ENCODE data around the gene STK17B. TPM values are rescaled to one million over a fixed set of nuclear protein-coding genes. Genes with fewer than 3 reads are reported as not detected.

Gene STK17B
- total RNA-seq, 2 experiments from 2014 or later, result 175 to 176 TPM

DNA sequence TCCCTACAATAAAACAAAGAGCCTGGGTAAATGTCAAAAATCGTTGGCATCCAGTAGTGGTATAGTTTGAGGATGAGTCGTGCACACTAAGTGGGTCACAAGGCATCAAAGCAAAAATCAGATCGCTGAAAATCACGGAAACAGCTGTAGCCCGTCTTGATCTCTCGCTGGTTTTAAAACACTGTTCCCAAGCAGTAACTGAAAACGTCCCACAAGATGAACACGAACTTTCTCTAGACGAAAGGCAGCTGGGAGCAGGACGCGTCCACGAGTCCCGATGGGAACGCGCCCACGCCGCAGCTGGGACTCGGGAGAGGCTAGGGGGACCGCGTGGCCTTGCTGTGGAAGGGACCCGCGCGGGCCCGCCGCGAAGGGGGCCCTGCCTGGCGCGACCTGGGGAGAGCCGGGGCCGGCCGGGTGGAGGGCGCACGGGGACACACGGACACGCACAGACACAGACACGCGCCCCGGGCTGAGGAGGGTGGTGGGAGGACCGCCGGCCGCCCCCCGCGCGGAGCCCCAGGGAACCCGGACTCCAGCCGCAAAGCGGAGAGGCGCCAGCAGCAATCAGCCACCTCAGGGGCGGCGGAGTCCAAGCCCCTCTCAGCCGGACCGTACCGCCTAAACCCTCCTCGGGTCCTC is 651 bp downstream of the STK17B start:
- POLR2A ChIA-PET, result interaction anchor here (0.7 to 4.5 kb wide), 20 partner anchors 10 to 105 kb away, joined by 3 to 67 read pairs (median 4); no protein-coding TSS in a partner anchor
- Mint-ChIP-seq H3K36me3 (peaks cover 42% of the 10 kb centered on the region), H3K27me3 (no peaks in the 10 kb centered on the region), H3K4me1 (ENCODE audit: low read depth) (peaks cover 39% of the 10 kb centered on the region), H3K9me3 (no peaks in the 10 kb centered on the region), H3K4me3 (peak overlapping the region; percentile 93), H3K27ac (peak overlapping the region; percentile 96)
- CTCF ChIA-PET, result interaction anchor here (1.0 to 2.9 kb wide), 5 partner anchors 12 to 105 kb away, joined by 3 to 13 read pairs (median 4); no protein-coding TSS in a partner anchor
- intact Hi-C loops (cut with micrococcal nuclease), result loop anchor here (1.0 to 10.0 kb wide), 6 partner anchors 10 to 1284 kb away; partner anchors contain the start of genes COQ10B, PGAP1 and SLC39A10
- peak; percentile 56 for DNase-seq

DNA sequence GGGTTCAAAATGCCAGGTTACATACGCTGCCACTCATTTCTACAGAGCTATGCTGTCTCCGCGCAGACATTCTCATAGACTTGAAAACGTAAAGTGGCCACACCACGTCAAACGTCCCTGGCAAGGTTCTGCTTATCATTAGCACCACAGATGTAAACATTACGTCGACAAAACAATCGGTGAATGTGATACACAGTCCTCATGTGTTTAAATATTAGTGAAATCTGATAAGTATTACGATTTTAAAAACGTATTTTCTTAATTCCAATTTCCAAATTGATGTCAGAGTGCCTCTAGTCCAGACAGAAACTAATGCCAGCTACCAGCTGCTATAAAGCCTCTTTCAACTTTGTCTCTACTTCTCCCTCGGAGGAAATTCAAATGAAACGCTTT is 1.2 kb downstream of the STK17B start:
- peak; percentile 74 for DNase-seq
- intact Hi-C loops (cut with micrococcal nuclease), result loop anchor here (1.0 to 10.0 kb wide), 6 partner anchors 10 to 1285 kb away; partner anchors contain the start of genes COQ10B, PGAP1 and SLC39A10
- POLR2A ChIA-PET, result interaction anchor here (1.0 to 4.5 kb wide), 16 partner anchors 8 to 106 kb away, joined by 3 to 67 read pairs (median 7); no protein-coding TSS in a partner anchor
- Mint-ChIP-seq H3K36me3 (peaks cover 46% of the 10 kb centered on the region), H3K9me3 (no peaks in the 10 kb centered on the region), H3K27ac (peak overlapping the region; percentile 96), H3K27me3 (no peaks in the 10 kb centered on the region), H3K4me3 (peak overlapping the region; percentile 93), H3K4me1 (ENCODE audit: low read depth) (peaks cover 42% of the 10 kb centered on the region)
- CTCF ChIA-PET, result interaction anchor here (1.0 to 2.9 kb wide), 3 partner anchors 26 to 106 kb away, joined by 3 to 13 read pairs (median 7); no protein-coding TSS in a partner anchor

DNA sequence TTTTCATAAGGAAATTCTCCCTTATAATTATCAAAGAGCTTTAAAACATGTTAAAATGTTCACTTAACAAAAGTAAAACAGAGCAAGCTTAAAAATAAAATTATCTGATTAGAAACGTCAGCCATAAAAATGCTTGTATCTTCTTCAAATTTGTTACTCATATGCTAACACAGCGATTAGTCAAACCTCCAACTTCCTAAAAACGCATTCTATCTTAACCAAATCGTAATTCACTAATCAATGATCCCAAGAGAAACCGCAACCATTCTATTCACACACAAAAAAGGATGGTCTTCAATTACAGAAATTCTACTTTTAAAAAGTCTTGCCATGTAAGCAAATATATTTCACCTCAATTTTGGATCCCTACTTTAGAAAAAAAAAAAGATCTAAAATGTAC is 1.9 kb downstream of the STK17B start:
- intact Hi-C loops (cut with micrococcal nuclease), result loop anchor here (5.0 to 10.0 kb wide), 4 partner anchors 37 to 1333 kb away; partner anchors contain the start of gene HSPE1
- DNase-seq, result no peak
- H3K4me1 Mint-ChIP-seq (ENCODE audit: low read depth), result peaks cover 45% of the 10 kb centered on the region

DNA sequence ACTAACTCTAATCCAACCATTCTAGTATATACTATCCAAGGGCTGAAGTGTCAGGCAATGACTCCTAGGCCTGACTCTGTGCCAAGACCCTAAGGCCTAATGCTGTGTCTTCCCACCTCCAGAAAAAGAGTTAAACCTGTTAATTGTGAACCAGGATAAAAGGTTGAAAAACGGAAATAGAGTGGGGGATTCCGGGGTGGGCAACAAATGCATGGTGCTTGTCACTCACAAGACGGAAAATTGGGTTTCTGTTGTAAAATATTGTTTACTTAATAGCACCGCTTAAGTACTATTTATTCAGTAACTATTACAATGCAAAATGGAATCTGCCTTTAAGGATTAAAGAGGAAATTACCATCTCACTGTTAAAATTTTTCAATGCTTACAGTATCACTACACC is 3.2 kb downstream of the STK17B start:
- POLR2A ChIA-PET, result interaction anchor here (0.6 to 6.3 kb wide), 6 partner anchors 10 to 107 kb away, joined by 3 to 49 read pairs (median 12); no protein-coding TSS in a partner anchor

More for the DNA sequence above, 1.9 kb downstream of the STK17B start:
- CTCF ChIA-PET, result interaction anchor here (0.8 to 2.9 kb wide), 4 partner anchors 26 to 107 kb away, joined by 3 to 13 read pairs (median 6); no protein-coding TSS in a partner anchor
- H3K9me3 Mint-ChIP-seq, result no peaks in the 10 kb centered on the region
- H3K4me3 Mint-ChIP-seq, result peak overlapping the region; percentile 93
- POLR2A ChIA-PET, result interaction anchor here (0.6 to 4.5 kb wide), 13 partner anchors 9 to 1347 kb away, joined by 3 to 67 read pairs (median 5); no protein-coding TSS in a partner anchor
- H3K27me3 Mint-ChIP-seq, result no peaks in the 10 kb centered on the region
- peak overlapping the region; percentile 96 for H3K27ac Mint-ChIP-seq
- peaks cover 52% of the 10 kb centered on the region for H3K36me3 Mint-ChIP-seq

DNA sequence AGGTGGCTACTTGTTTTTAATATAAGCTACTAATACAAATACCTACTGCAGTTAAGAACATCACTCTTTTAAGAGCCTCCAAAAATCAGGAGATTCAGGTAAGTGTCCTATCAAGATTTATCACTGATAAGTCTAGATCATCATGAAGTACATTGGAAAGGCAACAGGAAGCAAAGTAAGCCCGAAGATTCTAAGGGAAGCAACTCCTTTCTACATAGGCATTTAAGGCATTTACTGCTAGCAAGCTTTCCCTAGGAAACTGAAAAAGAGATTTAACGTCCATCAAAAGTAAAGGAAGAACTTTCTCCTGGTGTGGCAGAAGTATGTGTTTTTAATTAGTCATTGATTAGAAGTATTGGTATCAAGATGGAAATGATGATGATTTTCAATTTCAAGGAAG is 3.7 kb downstream of the STK17B start:
- intact Hi-C loops (cut with micrococcal nuclease), result loop anchor here (5.0 to 10.0 kb wide), 4 partner anchors 35 to 1335 kb away; partner anchors contain the start of gene HSPE1
- CTCF ChIA-PET, result interaction anchor here (1.3 to 6.1 kb wide), 4 partner anchors 9 to 109 kb away, joined by 5 to 50 read pairs (median 8); partner anchors contain the start of gene DNAH7
- Mint-ChIP-seq H3K27ac (peak overlapping the region; percentile 96), H3K36me3 (peaks cover 66% of the 10 kb centered on the region), H3K4me3 (peak overlapping the region; percentile 93), H3K9me3 (no peaks in the 10 kb centered on the region), H3K4me1 (ENCODE audit: low read depth) (peaks cover 38% of the 10 kb centered on the region), H3K27me3 (no peaks in the 10 kb centered on the region)
- DNase-seq, result no peak
- POLR2A ChIA-PET, result interaction anchor here (0.6 to 6.3 kb wide), 6 partner anchors 10 to 107 kb away, joined by 3 to 49 read pairs (median 12); no protein-coding TSS in a partner anchor

More for the DNA sequence above, 3.2 kb downstream of the STK17B start:
- intact Hi-C loops (cut with micrococcal nuclease), result loop anchor here (5.0 to 10.0 kb wide), 4 partner anchors 36 to 1334 kb away; partner anchors contain the start of gene HSPE1
- CTCF ChIA-PET, result interaction anchor here (2.4 to 6.1 kb wide), 2 partner anchors 8 to 108 kb away, joined by 9 to 50 read pairs; no protein-coding TSS in a partner anchor
- Mint-ChIP-seq H3K36me3 (peaks cover 61% of the 10 kb centered on the region), H3K27ac (peak overlapping the region; percentile 96), H3K4me1 (ENCODE audit: low read depth) (peaks cover 39% of the 10 kb centered on the region), H3K9me3 (no peaks in the 10 kb centered on the region), H3K27me3 (no peaks in the 10 kb centered on the region), H3K4me3 (peak overlapping the region; percentile 93)
- DNase-seq, result no peak

DNA sequence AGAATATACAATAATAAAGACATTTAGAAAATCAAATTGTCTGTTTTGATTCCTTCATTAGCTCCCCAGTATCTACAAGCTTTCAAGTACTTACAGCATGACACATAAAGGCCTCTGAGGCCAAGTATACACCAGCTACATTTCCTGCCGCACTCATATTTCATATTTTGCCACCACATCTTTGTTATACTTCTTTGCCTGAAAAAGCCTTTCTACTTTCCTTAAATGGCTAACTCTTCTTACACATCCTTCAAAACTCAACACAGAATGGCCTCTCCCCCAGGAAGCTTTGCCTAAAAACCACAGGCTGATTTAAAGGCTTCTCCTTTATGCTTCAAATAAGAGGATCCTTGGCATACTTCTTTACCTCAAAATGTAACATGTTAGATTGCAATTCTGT is 4.5 kb downstream of the STK17B start:
- no peak for DNase-seq
- Mint-ChIP-seq H3K4me3 (peak overlapping the region; percentile 93), H3K4me1 (ENCODE audit: low read depth) (peaks cover 42% of the 10 kb centered on the region), H3K9me3 (no peaks in the 10 kb centered on the region), H3K27ac (peak overlapping the region; percentile 96), H3K27me3 (no peaks in the 10 kb centered on the region), H3K36me3 (peaks cover 73% of the 10 kb centered on the region)
- ChIA-PET POLR2A (interaction anchor here (1.0 to 6.3 kb wide), 11 partner anchors 9 to 109 kb away, joined by 3 to 49 read pairs (median 8); no protein-coding TSS in a partner anchor), CTCF (interaction anchor here (0.6 to 6.1 kb wide), 10 partner anchors 8 to 302 kb away, joined by 3 to 50 read pairs (median 6); partner anchors contain the start of gene DNAH7)
- intact Hi-C loops (cut with micrococcal nuclease), result loop anchor here (5.0 to 10.0 kb wide), 4 partner anchors 35 to 1335 kb away; partner anchors contain the start of gene HSPE1

DNA sequence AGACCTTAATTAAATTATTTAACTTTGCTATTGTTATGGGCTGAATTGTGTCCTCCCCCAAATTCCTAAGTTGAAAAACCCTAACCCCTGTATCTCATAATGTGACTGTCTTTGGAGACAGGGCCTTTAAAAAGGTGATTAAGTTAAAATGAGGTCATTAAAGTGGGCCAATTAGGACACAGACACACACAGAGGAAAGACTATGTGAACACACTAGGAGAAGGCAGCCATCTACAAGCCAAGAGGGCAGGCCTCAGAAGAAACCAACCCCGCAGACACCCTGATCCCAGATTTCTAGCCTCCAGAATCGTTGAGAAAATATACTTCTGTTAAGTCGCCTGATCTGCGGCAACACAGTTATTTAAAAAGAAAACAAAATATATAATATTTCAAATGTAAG is 6.4 kb downstream of the STK17B start:
- no peak for DNase-seq
- Mint-ChIP-seq H3K9me3 (no peaks in the 10 kb centered on the region), H3K36me3 (peaks cover 80% of the 10 kb centered on the region)

DNA sequence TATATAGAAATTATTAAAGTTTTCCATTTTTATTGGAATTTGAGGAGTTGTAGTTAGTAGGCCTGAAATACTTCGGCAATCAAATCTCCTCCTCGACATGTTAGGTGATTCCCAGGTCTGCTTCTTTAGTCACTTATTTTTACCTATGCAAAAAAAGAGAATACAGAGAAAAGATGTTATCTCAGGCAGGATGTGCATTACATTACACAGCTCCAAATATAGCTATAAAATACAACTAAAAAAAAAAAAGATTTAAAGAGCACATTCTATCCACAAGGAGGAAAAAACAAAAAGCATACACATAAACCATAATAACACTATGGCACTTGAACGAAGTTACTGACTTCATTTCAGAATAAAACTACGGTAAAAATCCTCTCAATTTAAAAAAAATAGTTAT is 8.1 kb downstream of the STK17B start:
- ChIA-PET CTCF (interaction anchor here (0.9 to 6.1 kb wide), 7 partner anchors 13 to 113 kb away, joined by 3 to 50 read pairs (median 4); no protein-coding TSS in a partner anchor), POLR2A (interaction anchor here (0.7 to 7.2 kb wide), 7 partner anchors 7 to 127 kb away, joined by 3 to 67 read pairs (median 5); partner anchors contain the start of gene STK17B)
- no peak for DNase-seq
- Mint-ChIP-seq H3K27me3 (no peaks in the 10 kb centered on the region), H3K27ac (peak overlapping the region; percentile 96), H3K36me3 (peaks cover 77% of the 10 kb centered on the region), H3K4me3 (peak overlapping the region; percentile 72), H3K4me1 (ENCODE audit: low read depth) (peaks cover 64% of the 10 kb centered on the region), H3K9me3 (no peaks in the 10 kb centered on the region)
- intact Hi-C loops (cut with micrococcal nuclease), result loop anchor here (5.0 to 10.0 kb wide), 3 partner anchors 631 to 1144 kb away; no protein-coding TSS in a partner anchor

More for the DNA sequence above, 6.4 kb downstream of the STK17B start:
- CTCF ChIA-PET, result interaction anchor here (0.9 to 6.1 kb wide), 7 partner anchors 18 to 172 kb away, joined by 3 to 50 read pairs (median 5); no protein-coding TSS in a partner anchor
- intact Hi-C loops (cut with micrococcal nuclease), result loop anchor here (5.0 to 10.0 kb wide), 4 partner anchors 33 to 1337 kb away; partner anchors contain the start of gene HSPE1
- Mint-ChIP-seq H3K4me3 (peak overlapping the region; percentile 93), H3K4me1 (ENCODE audit: low read depth) (peaks cover 56% of the 10 kb centered on the region), H3K27ac (peak overlapping the region; percentile 96), H3K27me3 (no peaks in the 10 kb centered on the region)
- POLR2A ChIA-PET, result interaction anchor here (0.6 to 6.3 kb wide), 8 partner anchors 15 to 102 kb away, joined by 3 to 49 read pairs (median 6); no protein-coding TSS in a partner anchor

DNA sequence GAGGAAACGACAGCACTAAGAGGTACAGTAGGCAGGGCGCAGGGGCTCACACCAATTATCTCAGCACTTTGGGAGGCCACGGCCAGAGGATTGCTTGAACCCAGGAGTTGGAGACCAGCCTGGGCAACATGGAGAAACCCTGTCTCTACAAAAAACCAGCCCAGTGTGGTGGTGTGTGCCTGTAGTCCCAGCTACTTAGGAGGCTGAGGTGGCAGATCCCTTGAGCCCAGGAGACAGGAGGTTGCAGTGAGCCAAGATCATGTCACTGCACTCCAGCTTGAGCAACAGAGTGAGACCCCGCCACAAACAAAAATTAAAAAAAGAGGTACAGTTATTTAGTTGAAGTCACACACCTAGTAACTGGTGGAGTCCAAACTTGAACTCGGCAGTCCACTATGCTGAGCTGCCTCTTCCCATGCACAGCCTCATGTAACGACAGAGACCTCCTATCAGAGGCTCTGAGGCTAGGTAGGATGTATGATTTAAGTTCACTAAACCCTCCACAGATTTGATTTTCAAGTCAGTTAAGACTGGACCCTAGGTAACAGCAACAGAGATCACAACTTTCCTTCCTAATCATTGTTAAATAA is 8.7 kb downstream of the STK17B start:
- ChIA-PET CTCF (interaction anchor here (0.9 to 6.1 kb wide), 6 partner anchors 12 to 114 kb away, joined by 3 to 50 read pairs (median 4); no protein-coding TSS in a partner anchor), POLR2A (interaction anchor here (0.7 to 7.2 kb wide), 4 partner anchors 8 to 127 kb away, joined by 3 to 67 read pairs (median 27); partner anchors contain the start of gene STK17B)
- Mint-ChIP-seq H3K9me3 (no peaks in the 10 kb centered on the region), H3K27me3 (no peaks in the 10 kb centered on the region), H3K4me1 (ENCODE audit: low read depth) (peaks cover 68% of the 10 kb centered on the region), H3K4me3 (peak overlapping the region; percentile 72), H3K27ac (peak overlapping the region; percentile 96), H3K36me3 (peaks cover 76% of the 10 kb centered on the region)
- intact Hi-C loops (cut with micrococcal nuclease), result loop anchor here (5.0 to 10.0 kb wide), 3 partner anchors 630 to 1145 kb away; no protein-coding TSS in a partner anchor
- no peak for DNase-seq

DNA sequence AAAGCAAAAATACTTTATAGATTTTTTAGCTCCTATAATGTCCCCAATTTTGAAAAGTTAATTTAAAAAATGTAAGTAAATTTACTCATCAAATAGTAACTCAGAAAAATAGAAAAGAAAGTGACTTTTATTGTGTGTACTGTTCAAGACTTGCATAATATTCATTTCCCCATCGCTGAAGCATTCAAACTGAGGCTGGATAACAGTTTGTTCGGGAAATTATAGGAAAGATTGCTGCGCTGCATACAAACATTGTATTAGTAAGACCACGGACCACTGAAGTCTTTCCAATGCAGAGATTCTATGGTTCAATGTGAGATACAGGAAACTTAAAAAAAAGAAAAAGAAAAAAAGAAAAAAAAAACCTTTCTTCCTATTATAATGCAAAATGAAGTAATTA is 10.4 kb downstream of the STK17B start:
- Mint-ChIP-seq H3K9me3 (no peaks in the 10 kb centered on the region), H3K27me3 (no peaks in the 10 kb centered on the region), H3K36me3 (peaks cover 80% of the 10 kb centered on the region), H3K27ac (peak overlapping the region; percentile 96), H3K4me3 (peak overlapping the region; percentile 72), H3K4me1 (ENCODE audit: low read depth) (peaks cover 77% of the 10 kb centered on the region)
- ChIA-PET CTCF (interaction anchor here (0.8 kb wide), 1 partner anchor 50 kb away, joined by 3 read pairs; no protein-coding TSS in a partner anchor), POLR2A (interaction anchor here (0.7 to 7.2 kb wide), 4 partner anchors 9 to 100 kb away, joined by 3 to 67 read pairs (median 9); partner anchors contain the start of gene STK17B)
- no peak for DNase-seq
- intact Hi-C loops (cut with micrococcal nuclease), result loop anchor here (1.0 to 10.0 kb wide), 10 partner anchors 9 to 1146 kb away; no protein-coding TSS in a partner anchor

Measured in activated CD4-positive, alpha-beta memory T cell treated with anti-CD3 and anti-CD28 coated beads for 36 hours (primary cell).